GM21528 (cell line): ENCODE data around the gene CNOT9.

Experiments
- ATAC-seq: cut with Tn5 transposase; IDR thresholded peaks from one replicate; pipeline ENCODE4 v1.9.1; 2021; ENCODE audit warnings: mild to moderate bottlenecking, moderate library complexity; ENCODE audit not compliant: unreplicated experiment, low FRiP score

The CNOT9 gene

DNA sequence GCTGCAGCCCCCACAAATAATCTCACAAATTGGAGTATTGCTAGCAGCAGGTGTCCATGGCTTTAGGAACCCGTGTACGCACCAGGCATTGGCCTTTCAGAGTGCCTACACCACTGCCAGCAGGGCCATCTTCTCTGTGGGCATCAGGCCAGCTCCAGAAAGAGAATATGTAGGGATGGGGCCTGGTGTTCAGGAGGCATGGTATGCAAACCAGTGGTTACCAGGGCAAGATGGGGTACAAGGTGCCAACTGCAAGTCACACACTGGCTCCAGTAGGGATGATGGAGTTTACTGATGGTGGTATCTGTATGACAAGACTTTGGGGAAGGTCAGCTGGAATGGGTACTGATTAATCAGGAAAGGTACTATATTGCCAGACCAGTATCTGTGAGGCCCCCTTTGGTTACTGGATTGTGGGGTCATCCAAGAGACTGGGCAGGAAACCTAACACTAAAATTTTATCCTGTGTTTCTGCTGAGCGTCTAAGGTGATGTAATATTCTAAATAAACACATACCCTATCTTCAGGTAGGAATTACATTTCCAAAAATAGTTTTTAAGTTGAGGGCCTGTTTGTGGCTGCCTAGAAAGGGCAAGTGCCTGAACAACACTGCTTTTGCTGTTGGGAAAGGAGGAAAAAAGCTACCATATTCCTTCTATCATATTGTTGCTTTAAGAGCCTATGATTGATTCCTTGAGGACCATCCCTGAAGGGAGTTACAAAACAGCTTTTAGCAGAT lies 9.0 kb downstream of the CNOT9 start:
- ATAC-seq, result no peak

DNA sequence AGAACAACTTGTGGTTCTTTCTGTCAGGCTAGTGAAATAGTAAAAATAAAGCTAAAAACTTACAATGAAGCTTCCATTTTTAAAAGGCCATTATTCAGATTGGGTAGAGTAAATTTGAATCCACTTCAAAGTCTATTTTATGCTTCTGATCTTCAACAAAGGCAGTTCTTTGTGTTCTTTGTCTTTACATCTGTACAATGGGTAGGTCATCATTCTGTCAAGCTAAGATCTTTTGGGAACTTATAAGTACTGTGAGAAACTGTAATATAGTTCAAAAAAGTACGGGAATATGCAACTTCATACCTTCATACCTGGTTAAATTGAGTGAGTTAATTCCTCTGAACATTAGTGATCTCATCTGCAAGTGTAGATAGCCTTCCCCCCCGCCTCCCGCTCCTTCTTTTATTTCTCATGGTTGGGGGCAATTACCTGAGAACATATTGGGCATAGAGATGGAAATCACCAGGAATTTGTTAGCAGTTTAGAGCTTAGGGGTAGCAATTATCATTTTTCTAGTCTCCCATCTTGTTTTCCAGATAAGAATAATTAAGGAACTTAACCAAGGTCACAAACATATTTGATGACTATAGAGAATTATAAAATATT lies 9.7 kb downstream of the CNOT9 start:
- no peak for ATAC-seq

DNA sequence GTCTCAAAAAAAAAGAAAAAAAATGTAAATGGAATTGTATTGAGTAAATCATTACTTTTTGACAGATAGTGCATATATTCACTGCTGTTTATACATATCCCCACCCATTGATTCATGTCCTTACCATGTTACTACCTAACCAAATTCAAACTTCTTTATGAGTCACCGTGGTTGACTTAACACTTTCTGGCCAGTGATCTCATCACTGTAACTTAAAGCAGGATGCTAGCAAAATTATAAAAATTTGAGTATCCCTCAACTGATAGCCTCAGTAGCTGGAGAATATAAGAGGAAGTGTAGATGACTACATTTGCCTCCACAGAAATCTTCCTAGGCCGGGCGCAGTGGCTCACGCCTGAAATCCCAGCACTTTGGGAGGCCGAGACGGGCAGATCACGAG lies 13.4 kb downstream of the CNOT9 start:
- no peak for ATAC-seq

DNA sequence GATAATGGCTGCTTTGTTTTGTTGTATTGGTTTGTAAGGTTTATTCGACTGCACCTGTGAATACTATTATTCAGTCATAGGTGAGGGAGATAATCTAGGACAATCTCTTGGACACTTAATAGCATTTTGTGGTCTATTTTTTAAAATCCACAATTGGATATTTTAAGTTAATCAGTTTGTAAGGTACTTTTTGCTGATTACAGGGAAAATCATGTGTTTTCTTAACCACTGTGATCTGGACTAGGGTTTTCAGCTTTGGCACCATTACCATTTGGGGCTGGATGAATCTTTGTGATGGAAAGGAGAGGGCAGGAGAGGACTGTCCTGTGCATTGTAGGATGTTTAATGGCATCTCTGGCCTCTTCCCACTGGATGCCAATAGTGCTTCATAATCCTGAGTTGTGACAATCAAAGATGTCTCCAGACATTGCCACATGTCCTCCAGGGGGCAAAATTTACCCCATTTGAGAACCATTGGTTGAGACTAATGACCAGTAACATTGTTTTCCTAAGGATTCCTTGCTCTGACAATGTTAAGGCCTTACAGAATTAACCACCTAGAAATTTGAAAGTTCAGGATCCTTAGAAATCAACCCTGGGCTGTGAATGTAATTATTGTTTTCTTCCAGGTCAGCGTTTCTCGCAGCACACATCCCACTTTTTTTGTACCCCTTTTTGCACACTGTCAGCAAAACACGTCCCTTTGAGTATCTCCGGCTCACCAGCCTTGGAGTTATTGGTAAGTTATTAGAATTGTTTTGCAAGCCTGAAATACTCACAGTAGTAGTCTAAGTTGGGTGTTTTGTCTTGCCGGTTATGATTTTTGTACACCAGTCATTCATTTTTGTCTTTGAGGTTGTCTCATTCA lies 15.6 kb downstream of the CNOT9 start:
- no peak for ATAC-seq

DNA sequence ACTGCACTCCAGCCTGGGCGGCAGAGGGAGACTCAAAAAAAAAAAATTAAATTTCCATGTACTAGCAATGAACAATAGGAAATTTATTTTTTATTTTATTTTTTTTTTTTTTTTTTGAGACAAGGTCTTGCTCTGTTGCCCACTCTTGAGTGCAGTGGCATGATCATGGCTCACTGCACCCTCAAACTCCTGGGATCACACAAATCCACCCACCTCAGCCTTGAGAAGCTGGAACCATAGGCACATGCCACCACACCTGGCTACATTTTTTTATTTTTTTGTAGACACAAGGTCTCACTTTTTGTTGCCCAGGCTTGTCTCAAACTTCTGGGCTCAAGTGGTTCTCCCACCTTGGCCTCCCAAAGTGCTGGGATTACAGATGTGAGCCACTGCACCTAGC lies 16.9 kb downstream of the CNOT9 start:
- ATAC-seq, result no peak

DNA sequence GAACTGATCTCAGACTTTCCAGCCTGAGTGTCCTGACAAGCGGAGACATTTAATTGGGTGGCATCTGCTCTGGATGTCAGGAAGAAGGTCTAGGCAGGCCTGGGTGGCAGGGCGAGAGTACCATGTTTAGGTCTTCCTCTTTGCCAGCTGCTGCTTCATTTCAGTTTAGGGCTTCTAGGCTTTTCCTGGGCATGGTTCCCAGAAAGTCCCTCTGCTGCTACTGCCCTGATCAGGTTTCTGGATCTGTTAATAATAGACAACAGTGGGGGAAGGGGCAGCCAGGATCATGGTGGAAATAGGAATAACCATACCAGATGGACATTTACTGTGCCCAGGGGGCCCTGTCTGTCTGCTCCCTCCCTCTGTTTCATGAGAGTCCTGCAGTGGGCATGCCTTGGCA lies 36.8 kb downstream of the CNOT9 start:
- ATAC-seq, result no peak

DNA sequence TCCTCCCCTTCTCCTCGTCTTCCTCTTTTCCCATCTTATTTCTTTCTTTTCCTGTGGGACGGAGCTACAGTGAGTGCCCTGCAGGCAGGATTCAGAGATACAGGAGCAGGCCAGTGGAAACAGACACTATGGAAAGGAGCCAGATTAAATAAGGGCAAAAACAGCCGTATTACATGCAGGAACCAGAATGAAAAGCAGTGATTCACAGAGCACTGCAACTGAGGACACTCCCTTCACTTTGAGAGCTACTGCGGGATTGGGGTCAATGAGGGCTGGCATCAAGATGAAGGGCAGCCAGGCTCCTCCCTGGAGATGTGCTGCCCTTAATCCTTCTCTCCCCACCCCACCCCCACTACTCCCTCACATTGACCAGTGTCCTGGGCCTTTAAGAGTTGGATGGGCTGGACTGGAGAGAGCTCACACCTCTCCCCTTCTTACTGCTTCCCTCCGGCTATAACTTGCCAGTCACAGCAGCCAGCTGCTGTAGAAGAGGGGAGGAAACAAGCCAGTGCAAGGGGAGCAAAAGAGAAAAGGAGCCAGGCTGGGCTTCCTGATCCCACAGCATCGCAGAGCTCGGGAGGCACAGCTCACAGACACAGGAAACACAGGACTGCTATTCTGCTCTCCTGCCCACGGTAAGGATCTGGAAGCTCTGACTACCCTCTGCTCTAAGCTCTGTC lies 38.9 kb downstream of the CNOT9 start, which contains the start of gene PLCD4:
Gene PLCD4 (plus strand): TSS at position 464 of the 680 bp plus-strand sequence. CDS start 7,841 bp downstream, outside the sequence.
- ATAC-seq, result no peak

DNA sequence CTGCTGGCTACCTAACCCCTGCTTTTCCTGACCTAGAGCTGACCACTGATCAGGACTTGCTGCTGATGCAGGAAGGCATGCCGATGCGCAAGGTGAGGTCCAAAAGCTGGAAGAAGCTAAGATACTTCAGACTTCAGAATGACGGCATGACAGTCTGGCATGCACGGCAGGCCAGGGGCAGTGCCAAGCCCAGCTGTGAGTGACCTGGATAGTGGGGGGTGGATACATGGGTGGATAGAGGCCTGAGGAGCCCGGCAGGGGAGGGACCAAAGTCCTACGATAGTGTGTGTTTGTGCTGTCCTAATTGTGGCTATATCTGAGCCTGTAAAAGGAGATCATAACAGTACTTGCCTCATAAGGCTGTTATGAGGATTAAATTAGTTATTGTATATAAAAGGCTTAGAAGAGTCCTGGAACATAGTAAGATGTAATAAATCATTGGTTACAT lies 47.3 kb downstream of the CNOT9 start:
- no peak for ATAC-seq

DNA sequence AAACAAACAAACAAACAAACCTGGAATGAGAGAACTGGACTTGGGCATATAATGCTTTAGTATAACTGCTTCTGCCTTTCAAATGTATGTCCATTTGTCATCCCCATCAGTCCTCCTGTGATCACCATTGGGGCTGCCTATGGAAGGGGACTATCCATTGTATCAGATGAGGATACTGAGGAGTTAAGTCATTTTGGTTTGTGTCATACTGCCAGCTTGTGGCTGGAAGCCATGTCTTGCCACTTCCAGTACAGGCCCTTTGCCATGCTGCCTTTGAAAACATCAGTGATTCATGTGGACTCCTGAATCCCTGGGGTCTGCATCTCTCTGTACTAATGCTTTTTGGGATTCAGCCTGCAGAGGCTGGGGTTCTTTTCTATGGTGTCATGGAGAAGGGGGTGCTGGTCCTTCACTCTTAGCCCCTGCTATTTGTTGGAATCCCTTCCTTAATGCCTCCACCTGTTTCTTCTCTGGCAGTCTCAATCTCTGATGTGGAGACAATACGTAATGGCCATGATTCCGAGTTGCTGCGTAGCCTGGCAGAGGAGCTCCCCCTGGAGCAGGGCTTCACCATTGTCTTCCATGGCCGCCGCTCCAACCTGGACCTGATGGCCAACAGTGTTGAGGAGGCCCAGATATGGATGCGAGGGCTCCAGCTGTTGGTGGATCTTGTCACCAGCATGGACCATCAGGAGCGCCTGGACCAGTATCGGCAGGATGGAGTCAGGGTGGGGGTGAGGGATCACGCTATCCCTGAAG lies 49.6 kb downstream of the CNOT9 start:
- ATAC-seq, result no peak

DNA sequence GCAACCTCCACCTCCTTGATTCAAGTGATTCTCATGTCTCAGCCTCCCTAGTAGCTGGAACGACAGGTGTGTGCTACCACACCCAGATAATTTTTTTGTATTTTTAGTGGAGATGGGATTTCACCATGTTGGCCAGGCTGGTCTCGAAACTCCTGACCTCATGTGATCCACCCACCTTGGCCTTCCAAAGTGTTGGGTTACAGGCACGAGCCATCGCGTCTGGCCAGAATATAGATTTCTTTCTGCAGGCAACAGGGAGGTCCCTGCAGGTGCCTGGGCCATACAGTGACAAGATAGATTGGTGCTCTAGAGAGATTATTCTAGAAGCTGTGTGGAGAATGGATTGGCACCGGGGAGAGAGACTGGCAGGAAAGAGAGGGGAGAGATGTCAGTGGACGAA lies 52.4 kb downstream of the CNOT9 start:
- ATAC-seq, result no peak

DNA sequence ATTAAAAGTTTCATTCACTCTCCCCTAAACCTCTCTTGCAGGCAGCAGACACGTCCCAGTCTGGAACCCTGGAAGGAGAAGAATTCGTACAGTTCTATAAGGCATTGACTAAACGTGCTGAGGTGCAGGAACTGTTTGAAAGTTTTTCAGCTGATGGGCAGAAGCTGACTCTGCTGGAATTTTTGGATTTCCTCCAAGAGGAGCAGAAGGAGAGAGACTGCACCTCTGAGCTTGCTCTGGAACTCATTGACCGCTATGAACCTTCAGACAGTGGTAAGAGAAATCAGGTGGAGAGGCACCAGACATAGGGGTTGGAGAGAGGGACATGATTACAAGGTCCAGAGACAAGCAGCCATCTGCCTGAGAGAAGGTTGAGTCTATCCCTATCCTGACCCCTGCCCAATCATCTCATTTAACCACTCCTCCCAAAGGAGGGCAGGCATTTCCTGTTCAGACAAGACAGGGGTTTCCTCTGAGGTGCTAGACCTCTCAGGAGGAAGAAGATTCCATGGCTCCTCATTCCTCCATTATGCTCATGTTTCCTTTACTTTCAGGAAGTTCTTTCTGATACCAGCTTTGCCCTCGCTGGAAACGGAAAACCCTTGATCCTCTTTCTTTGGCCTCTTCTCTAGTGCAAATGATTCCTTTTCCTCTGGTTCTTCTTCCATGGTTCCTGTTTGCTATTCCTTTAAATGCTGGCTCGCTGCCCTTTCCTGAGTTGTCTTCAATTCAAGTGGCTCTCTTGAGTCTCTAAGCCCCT lies 54.1 kb downstream of the CNOT9 start:
- no peak for ATAC-seq

DNA sequence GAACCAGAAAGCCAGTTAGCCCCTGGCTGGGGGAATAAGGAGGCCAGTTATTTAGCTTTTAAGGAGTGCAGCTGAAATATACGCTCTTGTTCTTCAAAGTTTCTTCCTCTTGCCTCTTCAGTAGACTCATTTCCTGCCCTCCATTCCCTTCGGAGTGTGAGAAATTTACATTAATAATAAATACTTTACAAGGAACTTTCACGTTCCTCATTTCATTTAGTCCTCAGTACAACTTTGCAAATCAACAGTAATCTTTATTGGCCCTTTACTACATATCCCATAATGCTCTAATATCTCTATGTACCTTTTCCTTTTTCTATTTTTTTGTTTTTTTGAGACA lies 54.7 kb downstream of the CNOT9 start:
- ATAC-seq, result no peak

DNA sequence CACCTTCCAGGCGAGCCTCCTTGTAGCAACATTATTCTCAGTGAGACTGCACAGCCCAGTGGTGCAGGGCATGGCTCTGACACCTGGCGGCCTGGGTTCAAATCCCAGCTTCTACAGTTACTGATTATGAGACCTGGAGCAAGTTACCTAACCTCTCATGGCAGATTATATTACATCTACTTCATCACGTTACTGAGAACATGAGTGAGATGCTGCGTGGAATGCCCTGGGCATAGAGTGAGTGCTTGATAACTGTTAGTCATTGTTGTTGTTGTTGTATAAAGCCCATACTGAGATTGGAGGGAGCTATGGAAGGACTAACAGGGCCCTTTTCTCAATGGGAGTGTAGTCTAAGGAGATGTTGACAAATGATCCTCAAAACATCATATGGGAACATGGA lies 57.7 kb downstream of the CNOT9 start:
- ATAC-seq, result no peak

DNA sequence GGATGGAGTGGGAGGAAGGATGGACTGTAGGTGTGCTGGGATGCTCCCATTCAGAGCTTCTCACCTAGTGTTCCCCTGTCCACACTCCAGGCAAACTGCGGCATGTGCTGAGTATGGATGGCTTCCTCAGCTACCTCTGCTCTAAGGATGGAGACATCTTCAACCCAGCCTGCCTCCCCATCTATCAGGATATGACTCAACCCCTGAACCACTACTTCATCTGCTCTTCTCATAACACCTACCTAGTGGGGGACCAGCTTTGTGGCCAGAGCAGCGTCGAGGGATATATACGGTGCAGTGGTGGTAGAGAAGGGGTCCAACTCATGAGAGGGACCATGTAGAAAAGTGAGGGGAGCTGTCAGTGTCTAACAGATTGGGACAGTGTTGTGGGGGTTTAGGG lies 59.3 kb downstream of the CNOT9 start:
- ATAC-seq, result no peak

DNA sequence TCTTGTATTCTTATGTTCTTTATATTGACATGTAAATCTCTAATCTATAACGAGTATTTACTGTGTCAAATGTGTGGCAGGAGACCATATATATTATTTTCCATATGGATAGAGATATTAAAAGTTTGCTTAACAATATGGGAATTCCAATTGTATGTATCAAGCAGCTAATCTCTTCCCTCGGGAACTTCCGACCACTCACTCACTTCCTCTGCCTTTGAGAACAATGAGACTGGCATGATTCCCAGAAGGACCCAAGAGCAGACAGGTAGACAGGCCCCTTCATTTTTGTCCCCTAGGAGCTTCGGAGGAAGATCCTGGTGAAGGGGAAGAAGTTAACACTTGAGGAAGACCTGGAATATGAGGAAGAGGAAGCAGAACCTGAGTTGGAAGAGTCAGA lies 63.2 kb downstream of the CNOT9 start:
- no peak for ATAC-seq

DNA sequence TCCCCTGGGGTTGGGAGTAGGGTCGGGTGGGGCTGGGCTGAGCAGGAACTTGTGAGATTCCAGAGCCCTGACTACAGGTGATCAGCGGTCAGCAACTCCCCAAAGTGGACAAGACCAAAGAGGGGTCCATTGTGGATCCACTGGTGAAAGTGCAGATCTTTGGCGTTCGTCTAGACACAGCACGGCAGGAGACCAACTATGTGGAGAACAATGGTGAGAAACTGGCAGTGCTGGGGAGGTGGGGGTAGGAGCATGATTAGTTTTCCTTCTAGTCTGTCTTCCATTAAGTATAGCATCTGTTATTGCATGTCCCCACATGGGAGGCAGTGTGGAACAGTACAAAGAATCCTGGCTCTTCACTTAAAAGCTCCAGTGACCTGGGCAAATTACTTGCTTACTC lies 67.1 kb downstream of the CNOT9 start:
- no peak for ATAC-seq

DNA sequence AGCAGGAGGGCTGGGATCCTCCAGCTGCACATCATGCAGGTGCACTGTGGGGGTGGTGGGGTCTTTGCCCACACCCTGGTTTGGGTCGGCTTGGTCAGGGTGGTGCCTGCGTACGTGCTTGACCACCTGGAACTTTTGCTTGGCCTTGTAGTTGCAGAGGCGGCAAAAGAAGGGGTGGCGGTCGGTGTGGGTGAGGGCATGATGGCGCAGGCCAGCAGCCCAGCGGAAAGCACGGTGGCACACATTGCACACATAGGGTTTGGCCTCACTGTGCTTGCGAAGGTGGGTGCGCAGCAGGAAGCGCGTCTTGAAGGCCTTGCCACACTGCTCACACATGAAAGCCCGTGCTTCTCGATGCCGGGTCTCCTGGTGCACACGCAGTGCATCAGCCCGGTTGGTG lies 69.7 kb downstream of the CNOT9 start:
- no peak for ATAC-seq

DNA sequence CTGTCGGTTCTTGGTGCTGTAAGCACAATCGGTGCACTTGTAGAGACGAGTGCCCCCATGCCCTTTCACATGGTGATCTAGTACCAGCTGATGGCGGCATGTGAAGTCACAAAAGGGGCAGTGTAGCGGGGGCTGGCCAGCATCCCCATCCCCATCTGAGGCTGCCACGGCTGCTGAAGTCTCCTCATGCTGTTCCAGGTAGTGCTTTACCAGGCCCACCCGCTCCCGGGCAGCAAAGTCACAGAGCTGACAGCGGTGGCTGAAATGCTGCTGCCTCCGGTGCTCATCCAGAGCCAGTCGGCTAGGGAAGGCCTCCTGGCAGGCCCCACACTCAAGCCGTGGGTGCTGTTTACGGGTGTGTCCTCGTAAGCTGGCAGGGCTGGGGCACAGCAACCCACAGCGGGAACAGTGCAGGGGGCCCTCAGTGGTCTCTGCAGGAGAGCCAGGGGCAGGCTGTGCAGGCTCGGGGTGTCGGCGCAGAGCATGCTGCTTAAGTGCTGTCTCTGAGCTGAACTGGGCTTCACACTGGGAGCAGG lies 73.5 kb downstream of the CNOT9 start:
- ATAC-seq, result no peak

DNA sequence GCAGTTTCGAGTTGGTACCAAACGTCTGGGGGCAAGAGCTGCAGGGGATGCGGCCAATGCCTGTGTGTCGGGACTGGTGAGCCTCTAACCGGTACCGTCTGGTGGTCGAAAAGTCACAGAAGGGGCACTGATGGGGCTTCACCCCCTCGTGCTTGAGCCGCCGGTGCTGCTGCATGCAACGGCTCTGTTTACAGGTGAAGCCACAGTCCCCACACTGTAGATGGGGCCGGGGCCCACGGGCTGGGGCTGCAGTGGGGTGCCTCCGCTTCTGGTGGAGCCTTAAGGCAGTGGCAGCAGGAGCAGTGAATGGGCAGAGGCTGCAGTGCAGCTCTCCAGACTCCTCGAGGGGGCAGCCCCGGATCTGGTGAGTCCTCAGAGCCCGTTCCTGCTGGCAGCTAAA lies 74.1 kb downstream of the CNOT9 start:
- no peak for ATAC-seq
